Glomerular endothelial cell (primary cell): Measurements from ENCODE around the gene PDK3. TPM values are rescaled to one million over a fixed set of nuclear protein-coding genes. Genes with fewer than 3 reads are reported as not detected.

ENCODE experiments used
- DNase-seq: peaks from one replicate; pipeline ENCODE4 v3.0.0-alpha.2; 2011; ENCODE audit warnings: low read depth, low spot score; ENCODE audit errors: extremely low read depth
- total RNA-seq: library from RNA; depleted of rRNA; stranded (reverse); fragments of >200 nt; gene quantifications from 2 replicates; pipeline ENCODE4 v1.2.3, GENCODE V29; 2015

The PDK3 gene
- total RNA-seq, 1 donor from 2014 or later: 6.4 TPM

DNA sequence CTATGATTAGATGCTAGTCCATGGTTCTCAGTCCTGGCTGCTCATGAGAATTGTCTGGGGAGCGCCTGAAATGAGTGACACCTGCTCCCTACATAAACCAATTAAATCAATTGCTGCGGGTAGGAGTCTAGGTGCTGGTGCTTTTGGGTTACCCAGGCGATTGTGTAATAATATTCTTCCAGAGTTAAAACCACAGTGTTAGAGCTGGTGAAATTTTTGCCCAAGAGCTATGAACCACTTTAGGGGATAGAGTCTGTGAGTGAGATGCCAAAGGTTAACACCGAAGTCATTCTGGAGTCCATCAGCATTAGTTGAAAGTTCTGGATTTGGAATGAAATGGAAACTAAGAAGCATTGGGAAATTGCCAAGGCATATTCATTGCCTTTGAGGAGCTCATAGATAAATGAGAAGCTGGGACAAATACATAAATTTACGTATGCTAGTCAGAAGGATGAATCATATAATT is 15.3 kb downstream of the PDK3 start:
- DNase-seq: no peak

DNA sequence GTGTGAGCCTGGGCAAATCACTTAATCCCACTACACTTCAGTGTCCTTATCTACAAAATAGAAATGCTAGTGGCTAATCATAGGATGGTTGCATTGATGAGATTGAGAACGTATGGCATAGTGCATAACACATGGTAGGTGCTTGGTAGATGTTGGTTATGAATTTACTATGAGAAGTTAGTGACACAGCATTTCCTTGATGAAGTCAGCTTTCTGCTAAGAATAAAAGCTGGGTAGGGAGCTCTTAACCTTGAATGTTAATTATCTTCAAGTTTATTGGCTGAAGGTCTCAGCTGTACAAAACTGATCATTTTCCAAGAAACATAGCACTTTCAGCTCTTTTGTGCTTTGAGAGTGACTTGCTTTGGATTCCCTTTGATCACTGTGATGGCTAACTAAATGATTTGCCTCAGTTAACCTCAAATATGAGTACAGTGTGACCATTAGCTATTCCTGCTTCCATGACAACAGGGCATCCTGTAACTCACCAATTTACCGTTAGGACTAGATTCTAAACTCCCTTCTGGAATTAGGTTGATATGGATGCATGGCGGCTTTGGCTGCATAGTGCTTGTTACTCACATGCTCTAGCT is 17.8 kb downstream of the PDK3 start:
- no peak for DNase-seq

DNA sequence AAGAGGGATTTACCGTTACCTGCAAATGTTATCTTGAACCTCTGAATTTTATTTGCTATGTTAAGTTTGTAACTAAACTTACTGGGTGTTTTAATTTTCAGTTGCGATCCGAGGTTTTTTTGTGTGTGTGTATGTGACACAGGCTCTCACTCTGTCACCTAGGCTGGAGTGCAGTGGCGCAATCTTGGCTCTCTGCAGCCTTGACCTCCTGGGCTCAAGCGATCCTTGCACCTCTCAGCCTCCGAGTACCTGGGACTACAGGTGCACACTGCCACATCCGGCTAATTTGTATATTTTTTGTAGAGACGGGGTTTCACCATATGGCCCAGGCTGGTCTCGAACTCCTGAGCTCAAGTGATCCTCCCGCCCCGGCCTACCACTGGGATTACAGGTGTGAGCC is 18.5 kb downstream of the PDK3 start:
- DNase-seq: no peak

DNA sequence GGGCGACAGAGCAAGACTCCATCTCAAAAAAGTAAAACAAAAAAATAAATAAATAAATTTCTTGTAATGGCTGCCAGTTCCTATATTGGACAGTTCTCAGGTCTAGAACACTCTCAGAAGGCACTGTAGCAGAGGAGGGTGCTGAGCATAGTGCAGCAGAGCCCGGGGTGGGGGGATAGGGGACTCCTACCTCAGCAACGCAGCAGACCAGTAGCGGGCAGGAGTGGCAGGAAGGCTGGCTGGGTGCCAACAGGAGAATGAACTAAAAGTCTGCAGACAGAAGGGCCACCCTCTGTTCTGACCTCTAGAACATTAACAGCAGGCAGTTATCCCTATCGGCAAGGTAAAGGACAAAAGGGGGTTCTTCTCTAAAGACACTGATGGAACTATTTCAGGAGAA is 20.2 kb downstream of the PDK3 start:
- no peak for DNase-seq

DNA sequence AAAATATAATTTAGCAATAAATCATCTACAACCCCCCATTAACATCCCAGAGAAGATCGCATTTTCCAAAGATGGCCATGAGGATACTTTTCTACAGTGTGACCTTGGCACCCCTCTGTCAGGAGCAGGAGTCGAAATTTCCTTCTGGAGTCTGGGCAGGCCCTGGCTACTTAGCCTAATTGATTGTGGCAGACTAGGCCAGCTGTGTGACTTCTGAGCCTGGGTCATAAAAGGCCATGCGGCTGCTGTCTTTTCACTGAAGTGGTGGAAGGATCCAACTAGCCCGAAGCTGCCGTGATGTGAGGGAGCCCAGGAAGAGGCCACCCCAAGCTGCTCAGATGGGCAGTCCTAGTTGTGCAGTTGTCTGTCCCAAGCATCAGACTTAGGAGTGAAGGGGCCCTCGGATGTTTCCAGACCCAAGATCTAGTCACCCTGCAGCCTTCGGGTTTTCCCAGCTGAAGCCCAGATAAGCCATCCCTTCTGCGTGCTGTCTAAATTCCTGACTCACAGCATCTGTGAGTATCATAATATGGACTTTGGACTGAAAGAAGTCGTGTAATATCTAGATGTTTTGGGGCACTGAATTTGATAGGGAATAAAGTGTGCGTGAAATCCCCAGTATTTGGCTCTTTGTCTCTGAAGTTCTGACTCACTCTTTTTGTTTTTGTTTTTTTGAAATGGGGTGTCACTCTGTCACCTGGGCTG is 21.0 kb downstream of the PDK3 start:
- no peak for DNase-seq

DNA sequence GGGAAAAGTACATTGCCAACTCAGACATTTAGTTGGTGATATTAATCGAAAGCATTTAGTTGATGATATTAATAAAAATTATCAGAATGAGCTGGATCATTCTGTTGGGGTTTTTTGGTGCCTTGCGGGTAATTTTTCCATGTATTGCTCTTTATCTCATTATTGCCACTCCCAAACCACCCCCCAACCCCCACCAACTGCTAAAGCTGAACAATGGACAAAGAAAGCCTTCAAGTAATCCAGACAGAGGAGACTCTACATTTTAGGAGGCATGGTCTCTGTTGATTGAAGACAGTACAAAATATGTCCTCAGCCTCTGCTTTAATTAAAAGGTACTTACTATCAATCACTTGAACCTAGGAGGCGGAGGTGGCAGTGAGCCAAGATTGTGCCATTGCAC is 22.5 kb downstream of the PDK3 start:
- no peak for DNase-seq

DNA sequence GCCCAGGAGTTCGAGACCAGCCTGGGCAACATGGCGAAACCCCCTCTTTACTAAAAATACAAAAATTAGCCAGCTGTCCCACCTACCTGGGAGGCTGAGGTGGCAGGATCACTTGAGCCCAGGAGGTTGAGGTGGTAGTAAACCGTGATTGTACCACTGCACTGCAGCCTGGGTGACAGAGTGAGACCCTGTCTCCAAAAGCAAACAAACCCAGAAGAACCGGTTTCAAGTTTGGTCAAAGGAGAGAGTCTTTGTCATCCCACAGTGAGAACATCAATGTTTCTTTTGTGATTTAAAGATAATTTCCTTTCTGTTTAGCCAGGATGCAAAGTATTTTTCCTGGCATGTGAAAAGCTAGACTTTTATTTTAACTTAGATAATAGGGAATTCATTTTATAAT is 26.7 kb downstream of the PDK3 start:
- no peak for DNase-seq

DNA sequence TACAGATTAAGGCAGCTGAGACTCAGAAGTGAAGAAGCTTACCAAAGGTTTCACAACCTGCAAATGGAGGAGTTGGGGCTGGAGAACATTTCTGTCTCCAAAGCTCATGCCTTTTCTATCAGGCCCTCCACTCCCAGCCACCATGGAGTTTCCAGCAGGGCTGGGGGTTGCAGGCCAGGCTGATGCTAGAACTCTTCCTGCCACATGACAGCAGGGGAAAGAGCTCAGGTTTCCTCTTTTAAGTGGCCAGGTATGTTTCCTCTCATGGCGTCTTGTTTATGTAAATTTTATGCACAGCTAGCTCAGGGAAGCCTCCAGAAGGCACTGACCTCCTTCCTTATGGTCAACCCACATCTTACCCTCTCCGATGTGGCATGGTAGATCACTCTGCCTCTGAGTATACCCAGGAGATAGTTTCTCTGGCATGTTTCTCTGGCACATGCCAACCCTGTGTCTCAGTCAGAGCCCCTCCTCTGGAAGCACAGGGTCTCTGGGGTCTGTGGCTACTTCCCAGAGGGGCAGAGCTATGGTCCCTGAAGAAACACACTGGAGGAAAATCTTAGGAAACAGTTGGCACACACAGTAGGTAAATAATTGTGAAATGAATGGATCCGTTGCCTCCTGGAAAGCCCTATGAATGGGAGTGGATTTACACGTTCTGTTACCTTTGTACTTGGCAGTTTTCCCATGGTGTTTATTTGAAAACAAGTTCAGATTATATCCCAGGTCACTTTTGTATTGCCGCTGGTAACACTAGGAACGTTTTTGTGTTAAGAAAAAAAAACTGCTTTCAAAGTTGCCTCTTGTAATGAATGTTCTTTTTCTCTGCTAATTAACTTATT is 28.9 kb downstream of the PDK3 start:
- no peak for DNase-seq

DNA sequence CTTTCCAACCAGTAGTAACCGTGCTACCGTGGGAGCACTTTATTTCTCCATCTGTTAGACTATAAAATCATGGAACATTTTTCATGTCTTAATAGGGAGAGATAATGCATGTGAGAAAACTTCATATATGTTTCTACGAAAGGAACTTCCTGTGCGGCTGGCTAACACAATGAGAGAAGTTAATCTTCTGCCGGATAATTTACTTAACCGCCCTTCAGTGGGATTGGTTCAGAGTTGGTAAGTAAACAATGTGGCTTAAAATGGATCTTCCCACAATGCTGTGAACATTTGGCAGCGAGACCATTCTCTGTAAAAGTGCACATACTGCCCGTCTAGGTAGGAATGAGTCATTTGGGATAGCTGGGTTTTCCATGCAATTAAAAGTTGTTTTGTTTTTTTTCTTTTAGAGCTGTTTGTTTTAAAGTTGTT is 29.6 kb downstream of the PDK3 start:
- DNase-seq: no peak

DNA sequence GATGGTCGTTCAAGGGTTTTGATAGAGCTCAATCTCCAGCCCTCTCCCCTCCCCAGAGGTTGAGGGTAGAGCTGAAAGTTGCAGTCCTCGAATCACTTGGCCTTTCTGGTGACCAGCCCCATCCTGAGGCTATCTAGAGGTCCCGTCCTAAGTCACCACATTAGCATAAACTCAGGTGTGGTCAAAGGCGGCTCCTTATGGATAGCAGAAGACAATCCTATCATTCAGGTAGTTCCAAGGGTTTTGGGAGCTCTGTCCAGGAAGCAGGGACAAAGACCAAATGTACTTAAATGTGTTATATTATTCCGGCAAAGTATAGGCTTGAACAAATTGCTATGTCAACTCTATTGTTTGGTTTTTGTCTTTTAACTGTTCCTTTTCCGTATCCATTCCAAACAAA is 30.6 kb downstream of the PDK3 start:
- no peak for DNase-seq

DNA sequence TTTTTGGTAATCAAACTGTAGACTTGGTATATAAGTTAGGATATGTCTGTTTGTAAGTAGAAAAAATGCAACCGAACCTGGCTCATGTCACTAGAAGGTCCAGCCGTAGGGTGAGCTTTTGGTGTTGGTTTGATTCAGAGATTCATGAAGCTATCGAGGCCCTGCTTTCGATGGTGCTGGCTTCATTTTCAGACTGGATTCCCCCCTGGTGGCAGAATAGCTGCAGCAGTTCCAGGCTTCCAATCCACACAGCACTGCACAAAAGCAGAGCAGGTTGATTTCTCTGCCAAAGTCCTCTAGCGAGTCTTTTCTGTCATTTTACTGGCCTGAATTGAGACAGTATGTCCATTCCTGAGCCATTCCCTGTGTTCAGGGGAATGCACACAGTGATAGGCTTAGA is 33.1 kb downstream of the PDK3 start:
- no peak for DNase-seq

DNA sequence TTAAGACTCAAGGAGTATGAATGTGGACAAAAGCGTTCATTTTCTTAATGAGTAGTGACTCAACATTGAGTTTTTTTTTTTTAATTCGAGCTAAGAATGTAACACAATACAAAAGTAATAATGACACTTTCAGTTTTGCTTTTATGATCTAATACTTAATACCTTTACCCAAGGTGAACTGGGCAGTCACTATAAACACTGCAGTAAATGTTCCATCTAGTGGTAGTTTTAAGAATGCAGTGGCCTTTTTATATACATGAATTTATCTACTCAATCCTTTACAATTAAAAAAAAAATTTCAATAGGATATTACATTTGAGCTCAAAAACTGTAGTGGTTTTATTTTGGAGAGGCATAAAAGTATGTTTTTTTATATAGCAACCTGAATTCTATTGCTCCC is 33.9 kb downstream of the PDK3 start:
- DNase-seq: no peak

DNA sequence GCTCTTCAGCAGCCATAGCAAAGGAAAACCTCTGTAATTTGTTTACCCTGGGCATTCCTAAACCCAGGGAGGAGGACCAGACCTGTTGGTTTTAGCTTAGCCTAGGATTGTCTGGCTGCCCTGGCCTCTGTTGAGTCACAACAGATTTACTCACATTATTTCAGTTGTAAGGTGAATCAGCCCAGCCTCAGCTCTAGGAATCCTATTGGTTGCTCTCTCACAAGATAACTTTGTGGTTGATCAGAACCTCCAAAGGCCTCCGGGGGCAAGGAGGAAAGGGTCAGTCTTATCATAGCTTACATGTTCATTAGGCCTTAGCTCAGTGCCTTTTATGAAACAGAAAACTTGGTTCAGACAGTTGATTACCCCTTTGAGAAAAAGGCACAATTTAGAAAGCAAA is 41.0 kb downstream of the PDK3 start:
- DNase-seq: no peak

DNA sequence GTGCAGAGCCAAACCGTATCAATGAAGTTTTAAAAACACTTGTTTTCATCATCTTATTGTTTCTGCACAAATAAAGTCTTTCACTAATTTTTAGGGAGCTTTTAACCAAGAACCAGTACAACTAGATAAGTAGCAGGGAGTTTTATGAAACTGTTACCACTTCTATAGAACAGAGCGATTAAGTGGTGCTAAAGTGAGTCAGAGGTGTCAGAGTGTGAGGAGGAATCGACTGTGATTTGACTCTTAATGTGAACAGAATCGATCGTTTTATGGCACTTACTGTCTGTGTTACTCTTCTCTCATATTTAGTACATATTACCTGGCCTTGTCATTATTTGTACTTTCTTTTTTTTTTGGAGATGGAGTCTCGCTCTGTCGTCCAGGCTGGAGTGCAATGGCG is 43.3 kb downstream of the PDK3 start:
- no peak for DNase-seq

DNA sequence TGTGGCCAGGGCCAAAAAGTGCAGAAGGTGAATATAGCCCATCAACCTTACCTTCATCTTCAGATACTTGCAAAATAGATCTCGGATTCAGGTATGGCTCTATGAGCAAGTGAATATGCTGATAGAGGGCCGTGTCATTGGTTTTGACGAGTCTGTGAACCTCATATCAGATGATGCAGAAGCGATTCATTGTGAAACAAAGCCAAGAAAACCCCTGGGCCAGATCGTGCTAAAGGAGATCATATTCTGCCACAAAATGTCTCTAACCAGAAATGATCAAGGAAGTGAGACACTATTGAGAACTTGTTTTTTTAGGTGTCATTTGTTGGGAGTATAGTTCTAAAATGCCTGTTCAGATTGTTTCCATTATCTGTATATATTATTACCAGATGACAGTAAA is 48.3 kb downstream of the PDK3 start:
- no peak for DNase-seq

DNA sequence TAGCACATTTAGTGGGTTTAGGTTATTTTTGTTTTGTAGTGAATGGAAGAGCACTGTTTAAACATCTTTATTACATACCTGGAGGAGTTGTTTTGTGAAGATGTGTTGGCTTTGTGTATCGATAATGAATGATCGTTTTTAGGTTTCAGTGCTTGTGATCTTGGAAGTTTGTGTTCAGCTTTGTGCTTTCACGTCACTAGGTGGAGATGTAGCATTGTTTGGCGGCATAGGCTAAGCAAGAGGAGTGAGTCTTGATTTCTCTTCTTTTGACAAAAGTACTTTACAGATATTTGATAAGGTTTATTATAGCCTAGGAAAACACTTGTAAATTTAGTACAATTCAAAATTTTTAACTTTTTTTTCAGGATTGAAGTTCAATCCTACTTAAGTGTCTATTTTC is 50.4 kb downstream of the PDK3 start:
- no peak for DNase-seq

DNA sequence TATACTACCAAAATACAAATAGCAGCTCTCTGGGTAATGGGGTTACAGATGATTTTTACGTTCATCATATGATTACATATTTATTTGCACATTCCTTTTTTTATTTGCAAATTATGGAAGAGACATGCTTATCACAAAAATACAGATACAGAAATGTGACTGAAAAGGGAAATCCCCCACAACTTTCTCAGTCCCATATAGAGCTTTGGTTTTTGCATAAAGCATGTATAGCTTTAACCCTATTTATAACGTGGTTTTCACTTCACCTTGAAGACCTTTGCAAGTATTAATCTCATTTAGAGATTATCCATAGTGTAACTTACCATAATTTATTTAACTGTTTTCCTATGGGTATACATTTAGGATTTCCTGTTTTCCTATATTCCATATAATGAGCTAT is 55.4 kb downstream of the PDK3 start:
- DNase-seq: no peak

DNA sequence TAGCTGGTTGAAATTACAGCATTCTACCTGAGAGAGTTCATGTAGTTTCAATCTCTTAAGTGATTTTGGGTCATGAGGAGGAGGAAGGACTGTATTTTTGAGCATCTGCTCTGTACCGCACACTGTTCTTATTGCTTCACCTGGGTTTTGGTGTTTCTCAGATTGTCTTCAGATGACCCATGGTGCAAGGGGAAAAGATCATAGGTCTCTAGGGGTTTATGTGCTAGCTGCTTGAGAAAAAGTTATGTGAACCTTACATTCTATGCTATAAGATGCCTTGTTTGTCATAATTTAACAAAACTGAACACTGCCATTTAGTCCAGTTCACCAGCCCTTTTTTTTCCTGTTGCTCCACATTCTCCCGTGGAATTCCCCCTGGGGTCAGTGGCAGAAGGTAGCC is 60.4 kb downstream of the PDK3 start:
- DNase-seq: no peak

DNA sequence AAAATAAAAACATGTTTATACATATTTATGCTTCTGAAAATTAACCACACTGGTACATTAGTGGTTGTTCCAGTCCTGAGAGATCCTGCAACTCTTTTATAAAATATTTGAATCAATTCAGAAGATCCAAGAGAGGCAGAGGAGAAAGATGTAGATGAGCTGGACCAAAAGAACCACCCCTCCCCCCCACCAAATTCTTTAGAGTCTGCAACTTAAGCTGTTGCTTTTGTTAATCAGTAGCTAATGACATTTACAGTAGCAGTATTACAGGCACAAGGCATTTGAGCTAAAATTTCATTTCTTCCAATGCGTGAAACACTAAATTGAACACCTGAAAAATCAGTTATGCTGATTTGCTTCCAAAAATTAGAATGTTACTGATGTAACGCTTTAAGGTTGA is 61.5 kb downstream of the PDK3 start:
- DNase-seq: no peak

DNA sequence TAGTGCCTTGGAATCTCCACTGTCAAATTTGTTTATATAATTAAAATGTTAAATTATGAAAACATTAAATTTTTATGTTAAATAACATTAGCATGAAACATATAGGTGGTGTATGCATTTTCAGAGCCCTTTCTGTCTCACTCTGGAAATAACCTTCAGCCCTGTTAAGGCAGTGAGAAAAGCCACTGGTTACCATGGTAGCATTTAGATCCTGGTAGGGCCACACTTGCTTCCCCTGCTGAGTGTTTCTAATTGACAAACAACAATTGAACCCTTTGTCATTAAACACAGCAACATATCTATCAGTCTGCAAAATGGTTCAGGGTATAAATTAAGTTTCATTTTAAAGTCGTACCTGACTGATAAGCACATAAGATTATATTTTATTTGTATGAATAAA is 63.5 kb downstream of the PDK3 start:
- no peak for DNase-seq

DNA sequence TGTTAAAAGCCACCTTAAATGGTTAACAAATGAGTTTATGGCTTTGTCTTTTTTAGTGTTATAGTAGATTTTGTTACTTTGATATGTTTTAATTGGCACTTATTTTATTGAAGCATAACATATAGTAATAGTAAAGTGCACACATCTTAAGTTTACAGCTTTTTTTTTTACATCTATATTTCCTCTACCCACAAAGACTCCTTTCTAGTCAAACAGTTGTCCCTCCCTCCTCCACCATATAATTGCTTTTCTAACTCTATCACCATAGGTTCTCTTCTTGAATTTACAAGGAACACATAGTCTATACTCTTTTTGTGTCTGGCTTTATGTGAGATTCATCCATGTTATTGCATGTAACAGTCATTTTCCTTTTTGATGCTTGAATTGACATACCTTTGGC is 71.5 kb downstream of the PDK3 start:
- no peak for DNase-seq

DNA sequence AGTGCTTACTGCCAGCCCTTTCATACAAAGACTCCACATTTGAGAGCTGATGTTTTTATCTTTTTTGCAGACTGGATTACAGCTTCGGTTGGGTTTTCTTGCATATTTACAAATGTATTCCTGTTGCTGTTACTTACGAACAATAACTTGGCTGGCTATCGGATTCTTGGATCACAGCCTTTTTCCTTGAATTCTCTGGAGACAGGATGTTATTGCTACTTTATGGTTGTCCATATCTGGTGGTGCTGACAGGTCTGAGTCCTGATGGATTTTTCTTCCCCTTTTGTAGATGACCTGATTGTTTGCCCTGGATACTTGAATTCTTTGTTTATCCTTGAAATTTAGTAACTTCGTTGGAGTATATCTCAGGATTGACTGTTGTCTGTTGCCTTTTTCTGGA is 77.7 kb downstream of the PDK3 start:
- peak; percentile 50 for DNase-seq
